PC-9 (cell line): Measurements from ENCODE around the gene KRT73. TPM values are rescaled to one million over a fixed set of nuclear protein-coding genes. Genes with fewer than 3 reads are reported as not detected.

Experiments
- BruUV-seq: library from RNA; stranded (reverse); fragments of 400-500 nt; replicated peaks from 2 replicates; lab custom pipeline; 2021; lab: Mats Ljungman, UMichigan
- CTCF ChIA-PET: fragments of 300-600 bp; sonication (Branson Sonifier 250); formaldehyde crosslinking; loops from one replicate; lab custom pipeline; 2022; ENCODE audit warnings: antibody characterized with exemption; lab: Charles Lee
- POLR2A ChIA-PET: fragments of 300-600 bp; sonication (Branson Sonifier 250); formaldehyde crosslinking; loops from one replicate; lab custom pipeline; 2022; ENCODE audit warnings: antibody characterized with exemption; ENCODE audit not compliant: unreplicated experiment; lab: Charles Lee
- DNase-seq, 2 experiments: peaks; one replicate each; pipeline versions ENCODE4 v3.0.0 to v3.0.0-alpha.2; 2015 to 2022; ENCODE audit warnings: mixed read lengths in 1 of 2
- H2AFZ ChIP-seq: fragments of 200-600 bp; sonication (generic); 2 replicates; pipeline ENCODE4 v1.8.1; 2017; ENCODE audit warnings: antibody characterized with exemption
- H3F3A ChIP-seq: fragments of 200-600 bp; sonication (generic); 2 replicates; pipeline ENCODE4 v1.8.1; 2017; ENCODE audit warnings: antibody characterized with exemption, mild to moderate bottlenecking, low read depth; ENCODE audit not compliant: insufficient read depth
- H3K27ac ChIP-seq: fragments of 200-600 bp; sonication (generic); 2 replicates; pipeline ENCODE4 v1.6.1; 2016; ENCODE audit warnings: mixed run types
- H3K27me3 ChIP-seq: fragments of 200-600 bp; sonication (generic); 2 replicates; pipeline ENCODE4 v1.6.1; 2016; ENCODE audit warnings: low read depth, mixed run types; ENCODE audit not compliant: insufficient read depth
- H3K36me3 ChIP-seq: fragments of 200-600 bp; sonication (generic); 2 replicates; pipeline ENCODE4 v1.6.1; 2016; ENCODE audit warnings: low read depth, mixed run types
- H3K4me1 ChIP-seq: fragments of 200-600 bp; sonication (generic); replicated peaks from 2 replicates; pipeline ENCODE4 v1.6.1; 2016; ENCODE audit warnings: mixed run types; ENCODE audit not compliant: insufficient read depth
- H3K4me2 ChIP-seq: fragments of 200-600 bp; sonication (generic); 2 replicates; pipeline ENCODE4 v1.6.1; 2017; ENCODE audit warnings: mixed run types
- H3K4me3 ChIP-seq: fragments of 200-600 bp; sonication (generic); 2 replicates; pipeline ENCODE4 v1.6.1; 2016; ENCODE audit warnings: mixed run types
- H3K79me2 ChIP-seq: fragments of 200-600 bp; sonication (generic); 2 replicates; pipeline ENCODE4 v1.6.1; 2017; ENCODE audit warnings: low read depth, mixed run types
- H3K9me2 ChIP-seq: fragments of 200-600 bp; sonication (generic); 2 replicates; pipeline ENCODE4 v1.8.1; 2017; ENCODE audit warnings: mild to moderate bottlenecking; ENCODE audit not compliant: insufficient read depth
- H3K9me3 ChIP-seq: fragments of 200-600 bp; sonication (generic); 2 replicates; pipeline ENCODE4 v1.8.1; 2016; ENCODE audit warnings: low read depth; ENCODE audit not compliant: insufficient read depth
- H4K20me1 ChIP-seq: fragments of 200-600 bp; sonication (generic); 2 replicates; pipeline ENCODE4 v1.8.1; 2017; ENCODE audit not compliant: insufficient read depth
- EZH2 ChIP-seq: fragments of 200-600 bp; sonication (generic); IDR thresholded peaks from 2 replicates; pipeline ENCODE4 v1.8.0; 2017; ENCODE audit warnings: antibody characterized with exemption, low read depth
- intact Hi-C: fragments of 100-400 bp; cut with micrococcal nuclease; formaldehyde crosslinking; loops from one replicate; pipeline ENCODE4 v1.10.0; 2022; ENCODE audit not compliant: unreplicated experiment
- total RNA-seq: library from RNA; stranded (reverse); gene quantifications from 2 replicates; pipeline ENCODE4 v1.2.3, GENCODE V29; 2021
- TF ChIP-seq, protein P1 (sequence below): fragments of 200-600 bp; sonication (generic); conservative IDR thresholded peaks from 2 replicates; pipeline ENCODE4 v1.6.1; 2017; ENCODE audit warnings: mixed run types, antibody characterized with exemption, mild to moderate bottlenecking, moderate library complexity

Gene KRT73
- total RNA-seq, 1 experiment from 2014 or later, result not detected

GRCh38 chr12:52604859-52605258 is 13.5 kb downstream of the KRT73 start:
- H3K4me3 ChIP-seq, result no peak overlapping the region
- H3K4me1 ChIP-seq, result no peaks in the 10 kb centered on the region
- no peaks in the 10 kb centered on the region for H3F3A ChIP-seq
- H3K36me3 ChIP-seq, result no peaks in the 10 kb centered on the region
- DNase-seq, result no peak
- intact Hi-C loops, result no loop called here
- H3K79me2 ChIP-seq, result no peaks in the 10 kb centered on the region
- CTCF ChIA-PET, result no interaction called here
- POLR2A ChIA-PET, result no interaction called here
- H3K27me3 ChIP-seq, result no peaks in the 10 kb centered on the region
- H3K9me2 ChIP-seq, result no peaks in the 10 kb centered on the region
- H2AFZ ChIP-seq, result no peak overlapping the region
- H3K4me2 ChIP-seq, result no peak overlapping the region
- TF ChIP-seq, protein P1, sequence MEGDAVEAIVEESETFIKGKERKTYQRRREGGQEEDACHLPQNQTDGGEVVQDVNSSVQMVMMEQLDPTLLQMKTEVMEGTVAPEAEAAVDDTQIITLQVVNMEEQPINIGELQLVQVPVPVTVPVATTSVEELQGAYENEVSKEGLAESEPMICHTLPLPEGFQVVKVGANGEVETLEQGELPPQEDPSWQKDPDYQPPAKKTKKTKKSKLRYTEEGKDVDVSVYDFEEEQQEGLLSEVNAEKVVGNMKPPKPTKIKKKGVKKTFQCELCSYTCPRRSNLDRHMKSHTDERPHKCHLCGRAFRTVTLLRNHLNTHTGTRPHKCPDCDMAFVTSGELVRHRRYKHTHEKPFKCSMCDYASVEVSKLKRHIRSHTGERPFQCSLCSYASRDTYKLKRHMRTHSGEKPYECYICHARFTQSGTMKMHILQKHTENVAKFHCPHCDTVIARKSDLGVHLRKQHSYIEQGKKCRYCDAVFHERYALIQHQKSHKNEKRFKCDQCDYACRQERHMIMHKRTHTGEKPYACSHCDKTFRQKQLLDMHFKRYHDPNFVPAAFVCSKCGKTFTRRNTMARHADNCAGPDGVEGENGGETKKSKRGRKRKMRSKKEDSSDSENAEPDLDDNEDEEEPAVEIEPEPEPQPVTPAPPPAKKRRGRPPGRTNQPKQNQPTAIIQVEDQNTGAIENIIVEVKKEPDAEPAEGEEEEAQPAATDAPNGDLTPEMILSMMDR, result no peak
- TF ChIP-seq EZH2, result no peak
- H3K27ac ChIP-seq, result no peak overlapping the region
- H4K20me1 ChIP-seq, result no peaks in the 10 kb centered on the region
- no TSS peak for BruUV-seq
- H3K9me3 ChIP-seq, result no peaks in the 10 kb centered on the region

GRCh38 chr12:52603314-52603713 is 15.0 kb downstream of the KRT73 start:
- no peak for TF ChIP-seq EZH2
- TF ChIP-seq, protein P1, result no peak
- DNase-seq, result no peak
- POLR2A ChIA-PET, result no interaction called here
- Histone ChIP-seq H3K36me3 (no peaks in the 10 kb centered on the region), H4K20me1 (no peaks in the 10 kb centered on the region), H3K9me3 (no peaks in the 10 kb centered on the region), H2AFZ (no peak overlapping the region), H3K27ac (no peak overlapping the region), H3F3A (no peaks in the 10 kb centered on the region), H3K4me3 (no peak overlapping the region), H3K79me2 (no peaks in the 10 kb centered on the region), H3K9me2 (no peaks in the 10 kb centered on the region), H3K4me2 (no peak overlapping the region), H3K4me1 (no peaks in the 10 kb centered on the region), H3K27me3 (no peaks in the 10 kb centered on the region)
- no TSS peak for BruUV-seq
- intact Hi-C loops, result no loop called here
- CTCF ChIA-PET, result no interaction called here

GRCh38 chr12:52602552-52602951 is 15.8 kb downstream of the KRT73 start:
- POLR2A ChIA-PET, result no interaction called here

More at GRCh38 chr12:52602552-52602951, 15.8 kb downstream of the KRT73 start:
- Histone ChIP-seq H3K79me2 (no peaks in the 10 kb centered on the region), H3K4me1 (no peaks in the 10 kb centered on the region), H3K27me3 (no peaks in the 10 kb centered on the region), H4K20me1 (no peaks in the 10 kb centered on the region), H2AFZ (no peak overlapping the region), H3K9me3 (no peaks in the 10 kb centered on the region), H3K36me3 (no peaks in the 10 kb centered on the region), H3F3A (no peaks in the 10 kb centered on the region; the same call in 1 of the 2 replicates), H3K4me3 (no peak overlapping the region), H3K27ac (no peak overlapping the region), H3K9me2 (no peaks in the 10 kb centered on the region), H3K4me2 (no peak overlapping the region)
- DNase-seq, result no peak
- no TSS peak for BruUV-seq
- no peak for TF ChIP-seq EZH2
- TF ChIP-seq, protein P1, result no peak
- CTCF ChIA-PET, result no interaction called here
- intact Hi-C loops, result no loop called here
